Endodermal cell (in vitro differentiated cells): ENCODE measurements around the gene CRTC1. TPM values are rescaled to one million over a fixed set of nuclear protein-coding genes. Genes with fewer than 3 reads are reported as not detected.

ENCODE experiments used
- DNase-seq: peaks from one replicate; pipeline ENCODE4 v3.0.0-alpha.2; 2017
- H3K27ac ChIP-seq: 2 replicates; pipeline ENCODE4 v1.5.1; 2013; ENCODE audit warnings: mild to moderate bottlenecking, low read depth, low read length, moderate library complexity
- H3K27me3 ChIP-seq: 2 replicates; pipeline ENCODE4 v1.6.1; 2013; ENCODE audit warnings: mild to moderate bottlenecking, low read length, moderate library complexity; ENCODE audit not compliant: insufficient read depth, control insufficient read depth, poor library complexity, severe bottlenecking
- H3K36me3 ChIP-seq: 2 replicates; pipeline ENCODE4 v1.7.0; 2013; ENCODE audit warnings: mild to moderate bottlenecking, low read length, moderate library complexity; ENCODE audit not compliant: control insufficient read depth, insufficient read depth
- H3K4me1 ChIP-seq: one replicate; pipeline ENCODE4 v1.7.0; 2013; ENCODE audit warnings: low read length; ENCODE audit not compliant: control insufficient read depth, insufficient read depth
- H3K4me3 ChIP-seq: 2 replicates; pipeline ENCODE4 v1.5.1; 2013; ENCODE audit warnings: mild to moderate bottlenecking, low read length, moderate library complexity
- H3K9ac ChIP-seq: 2 replicates; pipeline ENCODE4 v1.6.1; 2013; ENCODE audit warnings: mild to moderate bottlenecking, low read length, moderate library complexity; ENCODE audit not compliant: poor library complexity, severe bottlenecking; ENCODE audit errors: extremely low read depth
- H3K9me3 ChIP-seq: 2 replicates; pipeline ENCODE4 v1.6.1; 2013; ENCODE audit warnings: mild to moderate bottlenecking, low read length, moderate library complexity; ENCODE audit not compliant: control insufficient read depth
- H3K27ac Mint-ChIP-seq: 2 replicates; pipeline ENCODE4 v1.8.0; 2020; ENCODE audit warnings: mixed read lengths
- H3K27me3 Mint-ChIP-seq: 2 replicates; pipeline ENCODE4 v1.8.0; 2021; ENCODE audit warnings: mild to moderate bottlenecking, mixed read lengths; ENCODE audit not compliant: insufficient read depth
- H3K36me3 Mint-ChIP-seq: 2 replicates; pipeline ENCODE4 v1.8.0; 2020; ENCODE audit warnings: low read depth, mixed read lengths
- H3K4me1 Mint-ChIP-seq: 2 replicates; pipeline ENCODE4 v1.8.0; 2020; ENCODE audit warnings: mixed read lengths
- H3K4me3 Mint-ChIP-seq: 2 replicates; pipeline ENCODE4 v1.8.0; 2020; ENCODE audit warnings: mild to moderate bottlenecking, moderate library complexity, mixed read lengths
- H3K9me3 Mint-ChIP-seq: 2 replicates; pipeline ENCODE4 v1.8.0; 2020; ENCODE audit warnings: mild to moderate bottlenecking, mixed read lengths
- WGBS, 2 experiments: methylation state at CpG; one replicate each; pipeline versions ENCODE4 v1.1.5 to v1.1.7; 2013; ENCODE audit warnings: missing lambda C conversion rate in 2 of 2, mixed read lengths in 1 of 2; ENCODE audit not compliant: insufficient coverage in 1 of 2, insufficient read length in 1 of 2; 5-methylcytosine and 5-hydroxymethylcytosine counted together
- total RNA-seq, 2 donors: library from RNA; stranded (reverse); fragmentation: NEBNext Ultra II Directional in 1 of 2; extraction: Animal tissue kit (Norgen Biotek cat#: 25700) in 1 of 2; gene quantifications; 2 replicates in 1 of 2; 3 replicates in 1 of 2; pipeline ENCODE4 v1.2.1, GENCODE V29; 2021
- TF ChIP-seq, protein P1 (sequence below): fragments of 200-600 bp; sonication (generic); conservative IDR thresholded peaks from 2 replicates; pipeline ENCODE4 v1.5.0; 2021; ENCODE audit warnings: antibody characterized with exemption, mild to moderate bottlenecking

Gene CRTC1
- total RNA-seq, 2 donors from 2014 or later, result 26.6 to 29.7 TPM

DNA sequence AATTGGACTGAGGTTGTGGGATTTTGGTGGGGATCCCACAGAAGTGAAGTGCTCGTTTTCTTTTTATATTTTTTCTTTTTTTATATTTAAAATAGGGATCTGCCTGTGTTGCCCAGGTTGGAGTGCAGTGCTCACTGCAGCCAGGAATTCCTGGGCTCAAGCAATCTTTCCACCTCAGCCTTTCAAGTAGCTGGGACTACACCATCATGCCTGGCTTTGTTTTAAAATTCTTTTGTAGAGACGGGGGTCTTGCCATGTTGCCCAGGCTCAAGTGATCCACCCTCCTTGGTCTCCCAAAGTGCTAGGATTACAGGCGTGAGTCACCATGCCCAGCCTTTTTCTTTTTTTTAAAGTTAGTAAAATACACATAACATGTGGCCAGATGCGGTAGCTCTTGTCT, 20.6 kb downstream of the CRTC1 start:
- Mint-ChIP-seq H3K27ac (no peak overlapping the region), H3K9me3 (no peaks in the 10 kb centered on the region), H3K4me3 (no peak overlapping the region), H3K27me3 (peaks cover 6% of the 10 kb centered on the region), H3K36me3 (no peaks in the 10 kb centered on the region), H3K4me1 (peaks cover 13% of the 10 kb centered on the region)
- H3K9me3 ChIP-seq, result no peaks in the 10 kb centered on the region
- no peak overlapping the region for H3K27ac ChIP-seq
- WGBS, 2 experiments, result 92 to 97% methylated on average over 3 of the region's 4 CpGs
- H3K9ac ChIP-seq, result no peak overlapping the region
- no peak overlapping the region for H3K4me3 ChIP-seq
- no peaks in the 10 kb centered on the region for H3K27me3 ChIP-seq
- TF ChIP-seq, protein P1, sequence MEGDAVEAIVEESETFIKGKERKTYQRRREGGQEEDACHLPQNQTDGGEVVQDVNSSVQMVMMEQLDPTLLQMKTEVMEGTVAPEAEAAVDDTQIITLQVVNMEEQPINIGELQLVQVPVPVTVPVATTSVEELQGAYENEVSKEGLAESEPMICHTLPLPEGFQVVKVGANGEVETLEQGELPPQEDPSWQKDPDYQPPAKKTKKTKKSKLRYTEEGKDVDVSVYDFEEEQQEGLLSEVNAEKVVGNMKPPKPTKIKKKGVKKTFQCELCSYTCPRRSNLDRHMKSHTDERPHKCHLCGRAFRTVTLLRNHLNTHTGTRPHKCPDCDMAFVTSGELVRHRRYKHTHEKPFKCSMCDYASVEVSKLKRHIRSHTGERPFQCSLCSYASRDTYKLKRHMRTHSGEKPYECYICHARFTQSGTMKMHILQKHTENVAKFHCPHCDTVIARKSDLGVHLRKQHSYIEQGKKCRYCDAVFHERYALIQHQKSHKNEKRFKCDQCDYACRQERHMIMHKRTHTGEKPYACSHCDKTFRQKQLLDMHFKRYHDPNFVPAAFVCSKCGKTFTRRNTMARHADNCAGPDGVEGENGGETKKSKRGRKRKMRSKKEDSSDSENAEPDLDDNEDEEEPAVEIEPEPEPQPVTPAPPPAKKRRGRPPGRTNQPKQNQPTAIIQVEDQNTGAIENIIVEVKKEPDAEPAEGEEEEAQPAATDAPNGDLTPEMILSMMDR, result no peak
- H3K4me1 ChIP-seq, result peaks cover 8% of the 10 kb centered on the region
- H3K36me3 ChIP-seq, result no peaks in the 10 kb centered on the region
- no peak for DNase-seq

DNA sequence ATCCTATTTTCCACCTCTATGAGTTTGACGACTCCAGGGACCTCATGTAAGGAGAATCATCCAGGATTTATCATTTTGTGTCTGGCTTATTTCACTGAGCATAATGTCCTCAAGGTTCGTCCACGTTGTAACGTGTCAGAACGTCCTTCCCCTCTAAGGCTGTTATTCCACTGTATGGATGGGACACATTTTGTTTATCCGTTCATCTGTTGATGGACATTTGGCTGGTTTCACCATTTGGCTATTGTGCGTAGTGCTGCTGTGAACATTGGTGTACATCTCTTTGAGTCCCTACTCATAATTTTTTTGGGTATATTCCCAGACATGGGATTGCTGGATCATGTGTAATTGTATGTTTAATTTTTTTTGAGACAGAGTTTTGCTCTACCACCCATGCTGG, 21.5 kb downstream of the CRTC1 start:
- DNase-seq, result no peak
- no peak overlapping the region for H3K27ac ChIP-seq
- H3K4me3 ChIP-seq, result no peak overlapping the region
- H3K9ac ChIP-seq, result no peak overlapping the region
- TF ChIP-seq, protein P1, result no peak
- Mint-ChIP-seq H3K4me1 (peaks cover 9% of the 10 kb centered on the region), H3K4me3 (no peak overlapping the region), H3K36me3 (no peaks in the 10 kb centered on the region), H3K9me3 (no peaks in the 10 kb centered on the region), H3K27ac (no peak overlapping the region), H3K27me3 (no peaks in the 10 kb centered on the region)
- peaks cover 8% of the 10 kb centered on the region for H3K4me1 ChIP-seq
- H3K9me3 ChIP-seq, result no peaks in the 10 kb centered on the region
- WGBS, 2 experiments, result 95% methylated on average over 7 of the region's 7 CpGs
- H3K27me3 ChIP-seq, result no peaks in the 10 kb centered on the region
- no peaks in the 10 kb centered on the region for H3K36me3 ChIP-seq

- H3K9me3 ChIP-seq, result no peaks in the 10 kb centered on the region
- H3K9ac ChIP-seq, result no peak overlapping the region
- no peaks in the 10 kb centered on the region for H3K36me3 ChIP-seq
- Mint-ChIP-seq H3K9me3 (no peaks in the 10 kb centered on the region), H3K36me3 (no peaks in the 10 kb centered on the region), H3K27ac (peak overlapping the region; percentile 72), H3K4me3 (no peak overlapping the region), H3K4me1 (no peaks in the 10 kb centered on the region), H3K27me3 (no peaks in the 10 kb centered on the region)
- no peak overlapping the region for H3K4me3 ChIP-seq
- WGBS, 2 experiments, result 93 to 96% methylated on average over 11 to 25 of the region's 25 CpGs
- H3K27ac ChIP-seq, result no peak overlapping the region
- H3K4me1 ChIP-seq, result no peaks in the 10 kb centered on the region
- TF ChIP-seq, protein P1, result no peak
- no peak for DNase-seq
- no peaks in the 10 kb centered on the region for H3K27me3 ChIP-seq
Observed at GRCh38 chr19:18708452-18709231, 25.2 kb downstream of the CRTC1 start.
